Measurements from ENCODE around the gene ATP1A2.

Gene ATP1A2

DNA sequence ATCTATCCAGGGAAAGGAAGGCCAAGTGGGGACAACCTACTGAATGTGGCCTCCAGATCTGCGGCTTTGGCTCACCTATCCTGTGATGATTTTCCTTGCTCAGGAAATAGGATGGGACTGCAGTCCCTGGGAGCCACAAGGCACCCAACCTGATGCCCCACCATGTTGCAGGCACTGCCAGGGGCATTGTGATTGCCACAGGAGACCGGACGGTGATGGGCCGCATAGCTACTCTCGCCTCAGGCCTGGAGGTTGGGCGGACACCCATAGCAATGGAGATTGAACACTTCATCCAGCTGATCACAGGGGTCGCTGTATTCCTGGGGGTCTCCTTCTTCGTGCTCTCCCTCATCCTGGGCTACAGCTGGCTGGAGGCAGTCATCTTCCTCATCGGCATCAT, 11.8 kb downstream of the ATP1A2 start:
- Histone ChIP-seq H3K27ac (ENCODE audit: low read depth, low read length) (no peak overlapping the region), H3K36me3 (ENCODE audit: low read length) (no peaks in the 10 kb centered on the region), H3K4me3 (ENCODE audit: insufficient read depth, low read length, poor library complexity, severe bottlenecking) (no peak overlapping the region), H3K4me2 (ENCODE audit: low read depth, low read length, poor library complexity, severe bottlenecking) (no peak overlapping the region), H3K9me3 (ENCODE audit: insufficient read depth, low read length) (no peaks in the 10 kb centered on the region), H3K9me2 (replicated peaks; ENCODE audit: insufficient read depth, low read length) (no peaks in the 10 kb centered on the region), H3F3A (ENCODE audit: insufficient read depth) (no peaks in the 10 kb centered on the region), H3K79me2 (ENCODE audit: insufficient read depth, low read length) (no peaks in the 10 kb centered on the region), H3K27me3 (ENCODE audit: low read length) (no peaks in the 10 kb centered on the region), H3K9ac (ENCODE audit: low read length) (no peak overlapping the region), H2AFZ (ENCODE audit: low read depth, low read length, severe bottlenecking) (no peak overlapping the region), H4K20me1 (ENCODE audit: low read depth, low read length) (no peaks in the 10 kb centered on the region)
- no peak for TF ChIP-seq EZH2phosphoT487 (conservative IDR thresholded peaks at IDR 0.05; ENCODE audit: low read length)
- TF ChIP-seq, protein P1, sequence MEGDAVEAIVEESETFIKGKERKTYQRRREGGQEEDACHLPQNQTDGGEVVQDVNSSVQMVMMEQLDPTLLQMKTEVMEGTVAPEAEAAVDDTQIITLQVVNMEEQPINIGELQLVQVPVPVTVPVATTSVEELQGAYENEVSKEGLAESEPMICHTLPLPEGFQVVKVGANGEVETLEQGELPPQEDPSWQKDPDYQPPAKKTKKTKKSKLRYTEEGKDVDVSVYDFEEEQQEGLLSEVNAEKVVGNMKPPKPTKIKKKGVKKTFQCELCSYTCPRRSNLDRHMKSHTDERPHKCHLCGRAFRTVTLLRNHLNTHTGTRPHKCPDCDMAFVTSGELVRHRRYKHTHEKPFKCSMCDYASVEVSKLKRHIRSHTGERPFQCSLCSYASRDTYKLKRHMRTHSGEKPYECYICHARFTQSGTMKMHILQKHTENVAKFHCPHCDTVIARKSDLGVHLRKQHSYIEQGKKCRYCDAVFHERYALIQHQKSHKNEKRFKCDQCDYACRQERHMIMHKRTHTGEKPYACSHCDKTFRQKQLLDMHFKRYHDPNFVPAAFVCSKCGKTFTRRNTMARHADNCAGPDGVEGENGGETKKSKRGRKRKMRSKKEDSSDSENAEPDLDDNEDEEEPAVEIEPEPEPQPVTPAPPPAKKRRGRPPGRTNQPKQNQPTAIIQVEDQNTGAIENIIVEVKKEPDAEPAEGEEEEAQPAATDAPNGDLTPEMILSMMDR (IDR thresholded peaks at IDR 0.05; ENCODE audit: insufficient read depth, low read length, poor library complexity, severe bottlenecking), result no peak

DNA sequence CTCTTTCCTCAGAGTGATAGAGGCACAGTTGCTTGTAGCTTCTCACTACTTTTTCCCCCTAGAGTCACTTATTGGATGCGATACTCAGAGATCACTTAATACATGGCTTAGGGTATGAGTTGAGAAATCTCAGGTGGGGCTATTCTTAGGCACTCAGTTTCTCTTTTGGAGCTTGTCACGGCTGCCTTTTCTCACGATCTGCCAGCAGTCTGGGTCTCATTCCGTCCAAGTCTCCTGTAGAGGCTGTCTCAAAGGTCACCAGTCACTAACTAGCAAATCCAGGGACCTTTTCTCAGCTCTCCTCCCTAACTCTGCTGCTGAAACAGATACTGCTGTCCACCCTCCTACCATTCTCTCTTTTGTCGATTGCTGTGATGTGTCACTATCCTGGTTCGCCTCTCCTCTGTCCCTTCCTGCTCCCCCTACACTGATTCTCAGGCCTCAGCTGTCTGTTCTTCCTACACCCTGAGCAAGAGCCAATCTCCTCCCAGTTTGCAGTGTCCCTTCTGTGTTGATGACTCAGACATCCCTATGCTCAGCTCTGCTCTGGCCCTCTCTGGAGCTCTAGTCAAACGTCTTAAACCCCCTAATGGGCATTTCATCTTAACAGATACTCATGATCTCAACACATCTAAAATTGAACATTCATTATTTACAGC, 12.4 kb downstream of the ATP1A2 start:
- Histone ChIP-seq H2AFZ (ENCODE audit: low read depth, low read length, severe bottlenecking) (no peak overlapping the region), H3K4me3 (ENCODE audit: insufficient read depth, low read length, poor library complexity, severe bottlenecking) (no peak overlapping the region), H3K9me2 (replicated peaks; ENCODE audit: insufficient read depth, low read length) (no peaks in the 10 kb centered on the region), H3K4me2 (ENCODE audit: low read depth, low read length, poor library complexity, severe bottlenecking) (no peak overlapping the region), H3F3A (ENCODE audit: insufficient read depth) (no peaks in the 10 kb centered on the region), H3K9me3 (ENCODE audit: insufficient read depth, low read length) (no peaks in the 10 kb centered on the region), H3K27me3 (ENCODE audit: low read length) (no peaks in the 10 kb centered on the region), H3K9ac (ENCODE audit: low read length) (no peak overlapping the region), H3K79me2 (ENCODE audit: insufficient read depth, low read length) (no peaks in the 10 kb centered on the region), H3K36me3 (ENCODE audit: low read length) (no peaks in the 10 kb centered on the region), H3K27ac (ENCODE audit: low read depth, low read length) (no peak overlapping the region), H4K20me1 (ENCODE audit: low read depth, low read length) (no peaks in the 10 kb centered on the region)
- TF ChIP-seq, protein P1 (IDR thresholded peaks at IDR 0.05; ENCODE audit: insufficient read depth, low read length, poor library complexity, severe bottlenecking), result no peak
- TF ChIP-seq EZH2phosphoT487 (conservative IDR thresholded peaks at IDR 0.05; ENCODE audit: low read length), result no peak

DNA sequence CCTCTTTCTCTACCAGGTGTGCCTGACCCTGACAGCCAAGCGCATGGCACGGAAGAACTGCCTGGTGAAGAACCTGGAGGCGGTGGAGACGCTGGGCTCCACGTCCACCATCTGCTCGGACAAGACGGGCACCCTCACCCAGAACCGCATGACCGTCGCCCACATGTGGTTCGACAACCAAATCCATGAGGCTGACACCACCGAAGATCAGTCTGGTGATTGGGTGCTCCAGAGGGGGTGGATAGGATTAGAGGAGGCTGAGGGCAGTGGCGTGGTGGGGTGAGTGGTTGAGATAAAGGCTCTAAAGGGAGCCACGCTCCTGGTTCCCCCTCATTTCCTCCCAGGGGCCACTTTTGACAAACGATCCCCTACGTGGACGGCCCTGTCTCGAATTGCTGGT, 13.1 kb downstream of the ATP1A2 start:
- Histone ChIP-seq H3K9me3 (ENCODE audit: insufficient read depth, low read length) (no peaks in the 10 kb centered on the region), H3K4me2 (ENCODE audit: low read depth, low read length, poor library complexity, severe bottlenecking) (no peak overlapping the region), H3K4me3 (ENCODE audit: insufficient read depth, low read length, poor library complexity, severe bottlenecking) (no peak overlapping the region), H4K20me1 (ENCODE audit: low read depth, low read length) (no peaks in the 10 kb centered on the region), H3K79me2 (ENCODE audit: insufficient read depth, low read length) (no peaks in the 10 kb centered on the region), H3K9me2 (replicated peaks; ENCODE audit: insufficient read depth, low read length) (no peaks in the 10 kb centered on the region), H3F3A (ENCODE audit: insufficient read depth) (no peaks in the 10 kb centered on the region), H3K27me3 (ENCODE audit: low read length) (no peaks in the 10 kb centered on the region), H3K36me3 (ENCODE audit: low read length) (no peaks in the 10 kb centered on the region), H2AFZ (ENCODE audit: low read depth, low read length, severe bottlenecking) (no peak overlapping the region), H3K27ac (ENCODE audit: low read depth, low read length) (no peak overlapping the region), H3K9ac (ENCODE audit: low read length) (no peak overlapping the region)
- TF ChIP-seq EZH2phosphoT487 (conservative IDR thresholded peaks at IDR 0.05; ENCODE audit: low read length), result no peak
- TF ChIP-seq, protein P1 (IDR thresholded peaks at IDR 0.05; ENCODE audit: insufficient read depth, low read length, poor library complexity, severe bottlenecking), result no peak

Measured in SU-DHL-6 (cell line).